HG03439 (cell line): ENCODE data around the gene BPIFB1.

ENCODE experiments used
- ATAC-seq: cut with Tn5 transposase; IDR thresholded peaks from one replicate; pipeline ENCODE4 v1.9.1; 2021; ENCODE audit warnings: mild to moderate bottlenecking, moderate library complexity; ENCODE audit not compliant: unreplicated experiment

The BPIFB1 gene

GRCh38 chr20:33291830-33292355 lies 8.9 kb downstream of the BPIFB1 start:
- ATAC-seq: no peak

GRCh38 chr20:33296206-33296605 lies 13.2 kb downstream of the BPIFB1 start:
- ATAC-seq: no peak

- ATAC-seq: no peak
These were observed 15.4 kb downstream of the BPIFB1 start for GRCh38 chr20:33298391-33298790.

GRCh38 chr20:33299111-33299603 lies 16.1 kb downstream of the BPIFB1 start:
- ATAC-seq: no peak

- ATAC-seq: no peak
These were observed 18.3 kb downstream of the BPIFB1 start for GRCh38 chr20:33301192-33301930.

GRCh38 chr20:33303595-33303994 lies 20.6 kb downstream of the BPIFB1 start:
- no peak for ATAC-seq

- ATAC-seq: no peak
These were observed 21.0 kb downstream of the BPIFB1 start for GRCh38 chr20:33304046-33304445.

- ATAC-seq: no peak
These were observed 22.6 kb downstream of the BPIFB1 start for GRCh38 chr20:33305589-33306057.

GRCh38 chr20:33306228-33306627 lies 23.2 kb downstream of the BPIFB1 start:
- no peak for ATAC-seq

GRCh38 chr20:33306807-33307206 lies 23.8 kb downstream of the BPIFB1 start:
- no peak for ATAC-seq

- ATAC-seq: no peak
These were observed 25.7 kb downstream of the BPIFB1 start for GRCh38 chr20:33308668-33309067.

- ATAC-seq: no peak
These were observed 26.6 kb downstream of the BPIFB1 start for GRCh38 chr20:33309631-33310030.

GRCh38 chr20:33310327-33310899 lies 27.4 kb downstream of the BPIFB1 start:
- no peak for ATAC-seq

GRCh38 chr20:33311011-33311410 lies 28.0 kb downstream of the BPIFB1 start:
- ATAC-seq: no peak

GRCh38 chr20:33311996-33312395 lies 29.0 kb downstream of the BPIFB1 start:
- ATAC-seq: no peak

GRCh38 chr20:33312583-33312982 lies 29.6 kb downstream of the BPIFB1 start:
- ATAC-seq: no peak

GRCh38 chr20:33313686-33314314 lies 30.8 kb downstream of the BPIFB1 start:
- ATAC-seq: no peak

- ATAC-seq: no peak
These were observed 33.3 kb downstream of the BPIFB1 start for GRCh38 chr20:33316343-33316742.

- no peak for ATAC-seq
These were observed 33.9 kb downstream of the BPIFB1 start for GRCh38 chr20:33316958-33317357.

- no peak for ATAC-seq
These were observed 34.5 kb downstream of the BPIFB1 start for GRCh38 chr20:33317424-33318095.

- no peak for ATAC-seq
These were observed 35.0 kb downstream of the BPIFB1 start for GRCh38 chr20:33318096-33318429.
